Testis (tissue), 3 donors: Measurements from ENCODE around the gene MEGF11. TPM values are rescaled to one million over a fixed set of nuclear protein-coding genes. Genes with fewer than 3 reads are reported as not detected.

Experiments used
- DNase-seq: peaks from one replicate; pipeline ENCODE4 v3.0.0-alpha.2; 2019
- H3K27ac ChIP-seq, 2 donors: fragments of 200-600 bp; sonication (generic); one replicate each; pipeline ENCODE4 v1.5.1; 2019
- H3K27me3 ChIP-seq: fragments of 200-600 bp; sonication (generic); one replicate; pipeline ENCODE4 v1.5.1; 2019
- H3K36me3 ChIP-seq: fragments of 200-600 bp; sonication (generic); one replicate; pipeline ENCODE4 v1.5.1; 2017; ENCODE audit warnings: low read depth; ENCODE audit errors: missing control alignments
- H3K4me1 ChIP-seq: fragments of 200-600 bp; sonication (generic); one replicate; pipeline ENCODE4 v1.5.1; 2019
- H3K4me3 ChIP-seq, 2 donors: fragments of 200-600 bp; sonication (generic); one replicate each; pipeline ENCODE4 v1.5.1; 2017 to 2019
- H3K9me3 ChIP-seq: fragments of 200-600 bp; sonication (generic); one replicate; pipeline ENCODE4 v1.5.1; 2017
- POLR2A ChIP-seq: fragments of 450-650 bp; IDR thresholded peaks from one replicate; pipeline ENCODE4 v1.6.1; 2017; ENCODE audit warnings: antibody characterized with exemption, mild to moderate bottlenecking, moderate library complexity
- WGBS, 2 donors: methylation state at CpG; one replicate each; pipeline ENCODE4 v1.1.5; 2018; 5-methylcytosine and 5-hydroxymethylcytosine counted together
- intact Hi-C: fragments of 100-400 bp; cut with DNase I; formaldehyde crosslinking; loops from one replicate; pipeline ENCODE4 v1.15.1; 2023; ENCODE audit warnings: low total_unique reads
- polyA plus RNA-seq: library from polyadenylated mRNA; stranded (reverse); fragments of 350-450 nt; fragmentation: Illumina TruSeq; extraction: RNeasy Lipid Tissue Mini Kit (QIAGEN cat#74804); gene quantifications from one replicate; pipeline ENCODE4 v1.2.3, GENCODE V29; 2014; ENCODE audit warnings: low read depth, low replicate concordance; ENCODE audit not compliant: insufficient read depth
- total RNA-seq, 2 donors: library from RNA; depleted of rRNA; stranded (reverse); fragments of >200 nt; gene quantifications; one replicate each; pipeline ENCODE4 v1.2.3, GENCODE V29; 2016
- TF ChIP-seq, protein P1 (sequence below), 3 experiments: fragments of 450-650 bp in 2 of 3; fragments of 200-600 bp in 1 of 3; sonication (generic) in 1 of 3; IDR thresholded peaks; one replicate each; pipeline ENCODE4 v1.5.1; 2016 to 2019; ENCODE audit warnings: antibody characterized with exemption in 3 of 3, mild to moderate bottlenecking in 2 of 3, moderate library complexity in 1 of 3

Gene MEGF11
- total and polyA plus RNA-seq, 3 donors from 2014 or later, result 4.5 to 18.7 (median 8.6) TPM

DNA sequence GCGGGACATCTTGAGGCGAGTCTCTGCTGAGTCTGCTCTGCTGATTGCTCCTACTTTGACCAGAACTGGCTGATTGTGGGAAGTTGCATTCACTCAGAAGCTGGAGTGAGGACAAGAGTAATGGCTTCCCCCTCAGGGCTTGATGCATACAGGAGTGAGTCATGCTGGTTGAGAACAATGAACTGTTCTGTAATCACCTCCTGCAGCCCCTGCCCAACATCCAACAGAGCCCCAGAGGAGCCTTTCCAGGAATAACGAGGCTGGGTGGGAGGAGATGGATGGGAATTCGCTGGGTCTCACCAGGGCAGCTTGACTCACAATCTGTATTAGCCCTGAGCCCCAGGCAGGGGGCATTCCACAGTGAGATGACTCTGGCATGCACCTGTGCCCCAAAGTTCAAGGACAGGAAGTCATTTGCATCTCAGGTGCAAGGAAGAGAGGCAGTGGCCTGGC lies 299.2 kb downstream of the MEGF11 start:
- no peak for DNase-seq
- H3K27ac ChIP-seq, result no peak overlapping the region
- intact Hi-C loops, result no loop called here

DNA sequence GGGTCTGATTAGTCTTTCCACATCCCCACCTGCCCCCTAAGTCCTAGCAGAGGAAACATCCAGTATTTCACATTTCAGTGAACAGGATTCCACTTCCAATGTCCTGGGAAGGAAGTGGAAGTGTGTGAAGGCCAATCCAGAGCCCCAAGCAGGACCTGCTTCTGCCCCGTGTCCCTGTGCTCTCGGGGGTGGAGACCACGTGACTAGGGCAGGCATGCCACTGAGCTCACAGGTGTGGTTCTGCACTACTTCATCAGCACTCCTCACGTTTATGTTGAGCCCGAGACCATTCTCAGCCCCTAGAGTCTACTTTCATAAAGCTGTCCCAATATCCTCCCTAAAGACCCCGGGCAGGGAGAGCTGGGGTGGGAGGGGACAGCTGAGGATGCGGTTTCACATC lies 299.9 kb downstream of the MEGF11 start:
- Histone ChIP-seq H3K36me3 (no peaks in the 10 kb centered on the region), H3K27ac (no peak overlapping the region), H3K4me3 (no peak overlapping the region), H3K9me3 (no peaks in the 10 kb centered on the region), H3K4me1 (no peaks in the 10 kb centered on the region), H3K27me3 (no peaks in the 10 kb centered on the region)
- WGBS, 2 donors, result 83 to 96% methylated on average over 6 to 7 of the region's 7 CpGs
- intact Hi-C loops, result no loop called here
- TF ChIP-seq, protein P1, sequence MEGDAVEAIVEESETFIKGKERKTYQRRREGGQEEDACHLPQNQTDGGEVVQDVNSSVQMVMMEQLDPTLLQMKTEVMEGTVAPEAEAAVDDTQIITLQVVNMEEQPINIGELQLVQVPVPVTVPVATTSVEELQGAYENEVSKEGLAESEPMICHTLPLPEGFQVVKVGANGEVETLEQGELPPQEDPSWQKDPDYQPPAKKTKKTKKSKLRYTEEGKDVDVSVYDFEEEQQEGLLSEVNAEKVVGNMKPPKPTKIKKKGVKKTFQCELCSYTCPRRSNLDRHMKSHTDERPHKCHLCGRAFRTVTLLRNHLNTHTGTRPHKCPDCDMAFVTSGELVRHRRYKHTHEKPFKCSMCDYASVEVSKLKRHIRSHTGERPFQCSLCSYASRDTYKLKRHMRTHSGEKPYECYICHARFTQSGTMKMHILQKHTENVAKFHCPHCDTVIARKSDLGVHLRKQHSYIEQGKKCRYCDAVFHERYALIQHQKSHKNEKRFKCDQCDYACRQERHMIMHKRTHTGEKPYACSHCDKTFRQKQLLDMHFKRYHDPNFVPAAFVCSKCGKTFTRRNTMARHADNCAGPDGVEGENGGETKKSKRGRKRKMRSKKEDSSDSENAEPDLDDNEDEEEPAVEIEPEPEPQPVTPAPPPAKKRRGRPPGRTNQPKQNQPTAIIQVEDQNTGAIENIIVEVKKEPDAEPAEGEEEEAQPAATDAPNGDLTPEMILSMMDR (IDR thresholded peaks at IDR 0.05), result no peak
- TF ChIP-seq POLR2A, result no peak
- DNase-seq, result no peak

More for the DNA sequence above, 299.2 kb downstream of the MEGF11 start:
- Histone ChIP-seq H3K36me3 (no peaks in the 10 kb centered on the region), H3K9me3 (no peaks in the 10 kb centered on the region), H3K4me1 (no peaks in the 10 kb centered on the region), H3K27me3 (no peaks in the 10 kb centered on the region), H3K4me3 (no peak overlapping the region)
- whole genome bisulfite sequencing, 2 donors, result 64 to 82% methylated on average over 4 of the region's 4 CpGs
- no peak for TF ChIP-seq POLR2A
- TF ChIP-seq, protein P1 (IDR thresholded peaks at IDR 0.05), result no peak

DNA sequence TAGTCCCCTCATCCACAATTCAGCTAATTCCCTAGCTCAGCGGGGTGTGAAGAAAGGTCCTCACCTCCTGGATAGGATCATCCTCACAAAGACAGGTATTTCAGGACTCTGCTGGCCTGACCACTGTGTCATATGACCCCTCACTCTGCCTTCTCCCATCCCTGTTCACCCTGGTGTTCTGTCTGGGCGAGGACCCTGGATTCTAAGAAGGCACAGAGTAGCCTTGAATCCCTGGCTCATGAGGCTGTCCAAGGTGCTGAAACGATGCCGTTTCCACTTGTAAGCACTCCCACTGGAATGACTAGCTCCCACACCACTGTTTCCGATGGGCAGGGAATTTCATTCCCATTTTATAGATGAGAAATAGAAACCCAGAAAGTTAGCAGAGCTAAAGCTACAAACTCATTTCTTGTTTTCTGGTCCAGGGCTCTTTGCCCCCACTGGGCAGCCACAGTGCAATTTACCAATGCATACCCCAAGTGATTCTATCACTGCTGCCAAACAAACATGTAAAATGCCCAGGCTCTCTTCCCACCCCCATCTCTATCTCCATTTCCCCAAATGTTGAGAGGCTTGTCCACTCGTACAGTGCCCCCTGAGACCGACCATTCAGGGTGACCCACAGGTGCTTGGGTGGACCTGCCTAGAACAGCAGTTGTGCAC lies 301.0 kb downstream of the MEGF11 start:
- 57 to 63% methylated on average over 7 of the region's 7 CpGs for WGBS, 2 donors
- Histone ChIP-seq H3K27ac (no peak overlapping the region), H3K36me3 (no peaks in the 10 kb centered on the region), H3K27me3 (no peaks in the 10 kb centered on the region), H3K9me3 (no peaks in the 10 kb centered on the region), H3K4me3 (no peak overlapping the region), H3K4me1 (no peaks in the 10 kb centered on the region)
- TF ChIP-seq POLR2A, result no peak
- TF ChIP-seq, protein P1 (IDR thresholded peaks at IDR 0.05), result no peak
- DNase-seq, result peak; percentile 68
- intact Hi-C loops, result no loop called here

DNA sequence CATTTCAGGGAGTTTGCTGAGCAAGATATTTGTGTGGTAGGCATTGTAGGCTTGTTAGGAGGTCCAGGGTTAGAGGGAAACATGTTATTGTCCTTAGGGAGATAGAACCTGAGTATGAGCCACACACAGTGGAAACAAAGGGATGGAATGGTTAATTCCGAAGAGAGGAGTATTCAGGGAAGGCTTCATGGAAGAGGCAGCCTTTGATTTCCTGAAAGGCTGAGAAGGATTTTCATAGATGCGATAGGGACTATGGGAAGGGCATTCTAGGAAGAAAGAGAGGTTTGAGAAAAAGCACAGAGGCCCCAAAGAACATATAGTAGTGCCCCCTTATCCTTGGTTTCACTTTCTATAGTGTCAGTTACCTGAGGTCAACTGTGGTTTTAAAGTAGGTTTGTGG lies 302.5 kb downstream of the MEGF11 start:
- Histone ChIP-seq H3K27ac (no peak overlapping the region), H3K4me1 (no peaks in the 10 kb centered on the region), H3K4me3 (no peak overlapping the region), H3K36me3 (no peaks in the 10 kb centered on the region), H3K27me3 (no peaks in the 10 kb centered on the region), H3K9me3 (no peaks in the 10 kb centered on the region)
- 82 to 89% methylated on average over 2 of the region's 2 CpGs for WGBS, 2 donors
- TF ChIP-seq POLR2A, result no peak
- intact Hi-C loops, result no loop called here
- no peak for DNase-seq

DNA sequence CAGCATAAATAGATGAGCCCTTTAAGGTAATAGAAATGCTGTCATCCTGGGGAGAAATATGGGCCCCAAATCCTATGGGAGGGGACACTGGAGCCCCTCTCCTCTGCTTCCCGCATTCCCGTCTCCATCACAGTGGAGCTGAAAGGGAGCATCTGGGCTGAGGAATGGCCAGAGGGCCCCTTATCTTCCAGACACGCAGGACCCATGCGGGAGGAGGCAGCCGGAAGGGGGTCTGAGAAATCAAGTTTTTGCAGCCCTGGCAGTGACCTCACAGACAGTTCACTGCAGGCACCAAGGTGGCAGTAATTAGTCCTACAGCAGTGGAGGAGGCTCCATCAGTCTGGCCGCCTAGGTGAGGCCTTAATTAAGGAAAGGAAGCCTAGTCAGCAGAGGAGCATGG lies 304.1 kb downstream of the MEGF11 start:
- no peaks in the 10 kb centered on the region for H3K36me3 ChIP-seq
- 45 to 55% methylated on average over 6 of the region's 6 CpGs for WGBS, 2 donors
- no peak overlapping the region for H3K4me3 ChIP-seq
- H3K9me3 ChIP-seq, result no peaks in the 10 kb centered on the region
- TF ChIP-seq, protein P1 (IDR thresholded peaks at IDR 0.05), result no peak
- TF ChIP-seq POLR2A, result no peak
- H3K27ac ChIP-seq, result no peak overlapping the region
- H3K4me1 ChIP-seq, result no peaks in the 10 kb centered on the region
- H3K27me3 ChIP-seq, result no peaks in the 10 kb centered on the region
- DNase-seq, result no peak
- intact Hi-C loops, result no loop called here
